H9 (cell line): Measurements from ENCODE around the gene SLCO4A1. TPM values are rescaled to one million over a fixed set of nuclear protein-coding genes. Genes with fewer than 3 reads are reported as not detected.
A peak's percentile ranks its signal among the peaks of the same experiment; 100 is the strongest.

ENCODE experiments used
- DNase-seq: peaks from one replicate; pipeline ENCODE4 v3.0.0-alpha.2; 2017
- H2AFZ ChIP-seq: one replicate; pipeline ENCODE4 v1.6.1; 2013; ENCODE audit warnings: mild to moderate bottlenecking, low read length, control low read depth, moderate library complexity
- H2AK5ac ChIP-seq: 2 replicates; pipeline ENCODE4 v1.6.1; 2013; ENCODE audit warnings: low read length, control low read depth, mixed read lengths; ENCODE audit not compliant: insufficient read length
- H2BK120ac ChIP-seq: one replicate; pipeline ENCODE4 v1.6.1; 2013; ENCODE audit warnings: low read depth, mild to moderate bottlenecking, low read length, control low read depth, inconsistent platforms; ENCODE audit not compliant: poor library complexity, severe bottlenecking
- H2BK12ac ChIP-seq: 2 replicates; pipeline ENCODE4 v1.6.1; 2013; ENCODE audit warnings: low read length, control low read depth, mixed read lengths, low read depth; ENCODE audit not compliant: insufficient read length
- H2BK15ac ChIP-seq: 2 replicates; pipeline ENCODE4 v1.6.1; 2013; ENCODE audit warnings: low read depth, low read length, control low read depth
- H2BK20ac ChIP-seq: one replicate; pipeline ENCODE4 v1.6.1; 2013; ENCODE audit warnings: low read depth, mild to moderate bottlenecking, low read length, control low read depth, inconsistent platforms; ENCODE audit not compliant: poor library complexity, severe bottlenecking
- H2BK5ac ChIP-seq: 2 replicates; pipeline ENCODE4 v1.6.1; 2013; ENCODE audit warnings: low read length, control low read depth, mixed read lengths; ENCODE audit not compliant: insufficient read length
- H3K14ac ChIP-seq: 2 replicates; pipeline ENCODE4 v1.6.1; 2013; ENCODE audit warnings: low read length, control low read depth; ENCODE audit not compliant: insufficient read depth
- H3K18ac ChIP-seq: 2 replicates; pipeline ENCODE4 v1.6.1; 2013; ENCODE audit warnings: low read depth, mild to moderate bottlenecking, mixed read lengths, low read length, control low read depth; ENCODE audit not compliant: insufficient read length
- H3K23ac ChIP-seq: 2 replicates; pipeline ENCODE4 v1.6.1; 2013; ENCODE audit warnings: low read length, control low read depth, mixed read lengths, low read depth; ENCODE audit not compliant: insufficient read length
- H3K23me2 ChIP-seq: 2 replicates; pipeline ENCODE4 v1.6.1; 2013; ENCODE audit warnings: low read depth, mild to moderate bottlenecking, mixed read lengths, low read length, control low read depth; ENCODE audit not compliant: insufficient read length, poor library complexity, severe bottlenecking
- H3K27ac ChIP-seq: 2 replicates; pipeline ENCODE4 v1.5.1; 2013; ENCODE audit warnings: low read length, control low read depth, mixed read lengths, low read depth; ENCODE audit not compliant: insufficient read length
- H3K27me3 ChIP-seq: 2 replicates; pipeline ENCODE4 v1.6.1; 2013; ENCODE audit warnings: low read length, control low read depth, inconsistent platforms; ENCODE audit not compliant: insufficient read depth
- H3K4ac ChIP-seq: 2 replicates; pipeline ENCODE4 v1.6.1; 2013; ENCODE audit warnings: low read depth, mild to moderate bottlenecking, control low read depth, inconsistent platforms, low read length, moderate library complexity
- H3K4me1 ChIP-seq: 2 replicates; pipeline ENCODE4 v1.6.1; 2013; ENCODE audit warnings: low read length, control low read depth, inconsistent platforms; ENCODE audit not compliant: insufficient read depth
- H3K4me2 ChIP-seq: 2 replicates; pipeline ENCODE4 v1.6.1; 2013; ENCODE audit warnings: low read length, control low read depth, mixed read lengths; ENCODE audit not compliant: insufficient read length, insufficient read depth
- H3K56ac ChIP-seq: 2 replicates; pipeline ENCODE4 v1.6.1; 2013; ENCODE audit warnings: low read depth, mild to moderate bottlenecking, mixed read lengths, low read length, control low read depth; ENCODE audit not compliant: insufficient read length
- H3K79me1 ChIP-seq: 2 replicates; pipeline ENCODE4 v1.6.1; 2013; ENCODE audit warnings: low read depth, mild to moderate bottlenecking, moderate library complexity, low read length, control low read depth, inconsistent platforms; ENCODE audit not compliant: insufficient read depth, poor library complexity, severe bottlenecking
- H3K79me2 ChIP-seq: 2 replicates; pipeline ENCODE4 v1.6.1; 2013; ENCODE audit warnings: low read length, control low read depth, inconsistent platforms; ENCODE audit not compliant: insufficient read depth
- H3K9ac ChIP-seq: 2 replicates; pipeline ENCODE4 v1.6.1; 2013; ENCODE audit warnings: low read length, control low read depth, mixed read lengths; ENCODE audit not compliant: insufficient read length; ENCODE audit errors: extremely low read depth
- H3K9me3 ChIP-seq: one replicate; pipeline ENCODE4 v1.6.1; 2013; ENCODE audit warnings: low read depth, low read length, inconsistent platforms; ENCODE audit not compliant: control insufficient read depth
- H3T11ph ChIP-seq: one replicate; pipeline ENCODE4 v1.6.1; 2013; ENCODE audit warnings: mild to moderate bottlenecking, low read length, control low read depth, inconsistent platforms
- H4K20me1 ChIP-seq: one replicate; pipeline ENCODE4 v1.6.1; 2013; ENCODE audit not compliant: control insufficient read depth, insufficient read length, insufficient read depth
- H4K5ac ChIP-seq: 2 replicates; pipeline ENCODE4 v1.6.1; 2013; ENCODE audit warnings: low read depth, mild to moderate bottlenecking, mixed read lengths, low read length, control low read depth; ENCODE audit not compliant: insufficient read length
- H4K8ac ChIP-seq: replicated peaks from 2 replicates; pipeline ENCODE4 v1.6.1; 2013; ENCODE audit warnings: low read length, control low read depth, mixed read lengths, low read depth; ENCODE audit not compliant: insufficient read length
- H4K91ac ChIP-seq: 2 replicates; pipeline ENCODE4 v1.6.1; 2013; ENCODE audit warnings: low read depth, mild to moderate bottlenecking, moderate library complexity, mixed read lengths, low read length, control low read depth; ENCODE audit not compliant: insufficient read length
- H3K27ac Mint-ChIP-seq, 3 experiments: 2 replicates in 2 of 3; 3 replicates in 1 of 3; pipeline ENCODE4 v1.8.0; 2020 to 2021; ENCODE audit warnings: mixed read lengths in 3 of 3, mild to moderate bottlenecking in 1 of 3, moderate library complexity in 1 of 3
- H3K27me3 Mint-ChIP-seq: 2 replicates; pipeline ENCODE4 v1.8.0; 2021; ENCODE audit warnings: low read depth, mild to moderate bottlenecking, moderate library complexity, mixed read lengths
- H3K36me3 Mint-ChIP-seq, 3 experiments: 2 replicates in 2 of 3; 3 replicates in 1 of 3; pipeline ENCODE4 v1.8.0; 2020 to 2021; ENCODE audit warnings: low read depth in 3 of 3, mixed read lengths in 3 of 3; ENCODE audit not compliant: insufficient read depth in 1 of 3
- H3K4me1 Mint-ChIP-seq, 2 experiments: 2 replicates each; pipeline ENCODE4 v1.8.0; 2020; ENCODE audit warnings: mixed read lengths in 2 of 2
- H3K4me3 Mint-ChIP-seq, 2 experiments: 2 replicates in 1 of 2; 3 replicates in 1 of 2; pipeline ENCODE4 v1.8.0; 2020 to 2021; ENCODE audit warnings: mild to moderate bottlenecking in 2 of 2, mixed read lengths in 2 of 2, moderate library complexity in 1 of 2
- H3K9me3 Mint-ChIP-seq, 2 experiments: 2 replicates in 1 of 2; 3 replicates in 1 of 2; pipeline ENCODE4 v1.8.0; 2020; ENCODE audit warnings: mild to moderate bottlenecking in 2 of 2, mixed read lengths in 2 of 2, moderate library complexity in 1 of 2
- CTCF ChIP-seq: fragments of 200-600 bp; sonication (generic); conservative IDR thresholded peaks from 3 replicates; pipeline ENCODE4 v1.8.0; 2021; ENCODE audit warnings: antibody characterized with exemption, mild to moderate bottlenecking
- WGBS: extraction: QIAGEN DNeasy Blood & Tissue Kit; methylation state at CpG from one replicate; pipeline ENCODE4 v1.1.7; 2013; ENCODE audit warnings: missing lambda C conversion rate, low lambda C conversion rate, mixed read lengths; ENCODE audit not compliant: insufficient read length; ENCODE audit errors: extremely low coverage; 5-methylcytosine and 5-hydroxymethylcytosine counted together
- total RNA-seq: library from RNA; stranded (reverse); gene quantifications from 2 replicates; pipeline ENCODE4 v1.2.1, GENCODE V29; 2021

Gene SLCO4A1
- total RNA-seq, 1 experiment from 2014 or later: 9.4 TPM

GRCh38 chr20:62636446-62636845 is 5.9 kb upstream of the SLCO4A1 start:
- Histone ChIP-seq H3K4me1 (no peaks in the 10 kb centered on the region), H3K9ac (no peak overlapping the region), H3K4ac (no peak overlapping the region), H4K91ac (no peak overlapping the region), H3K23me2 (no peaks in the 10 kb centered on the region), H2BK120ac (no peak overlapping the region), H3K79me2 (no peaks in the 10 kb centered on the region), H3K79me1 (no peaks in the 10 kb centered on the region), H3K23ac (no peak overlapping the region), H3K14ac (no peak overlapping the region), H3K9me3 (no peaks in the 10 kb centered on the region), H4K8ac (no peak overlapping the region), H3K18ac (no peak overlapping the region), H2BK12ac (no peak overlapping the region), H3T11ph (no peak overlapping the region), H3K56ac (no peak overlapping the region), H3K4me2 (no peak overlapping the region), H2BK20ac (no peak overlapping the region), H2AFZ (no peak overlapping the region), H4K5ac (no peak overlapping the region), H3K27ac (no peak overlapping the region), H2BK5ac (no peak overlapping the region), H4K20me1 (no peaks in the 10 kb centered on the region), H2AK5ac (no peak overlapping the region), H3K27me3 (peaks cover 2% of the 10 kb centered on the region; the same call in 1 of the 2 replicates), H2BK15ac (no peak overlapping the region)
- H3K9me3 Mint-ChIP-seq: no peaks in the 10 kb centered on the region; a peak in 2 of 5 replicates
- peaks cover 14 to 44% of the 10 kb centered on the region in 2 experiments for H3K4me1 Mint-ChIP-seq
- TF ChIP-seq CTCF: no peak
- no peaks in the 10 kb centered on the region for H3K36me3 Mint-ChIP-seq
- peak overlapping the region in 1 of 3 experiments; percentile 48; a peak in 1 of 7 replicates for H3K27ac Mint-ChIP-seq
- WGBS: no CpG with 5 or more reads among the region's 16 CpGs
- peaks cover 57% of the 10 kb centered on the region for H3K27me3 Mint-ChIP-seq
- no peak overlapping the region for H3K4me3 Mint-ChIP-seq
- DNase-seq: no peak
